NCI-H460 (cell line): ENCODE measurements around the gene SLC26A3. TPM values are rescaled to one million over a fixed set of nuclear protein-coding genes. Genes with fewer than 3 reads are reported as not detected.
A peak's percentile ranks its signal among the peaks of the same experiment; 100 is the strongest.

ENCODE experiments used
- DNase-seq: peaks from one replicate; pipeline ENCODE4 v3.0.0-alpha.2; 2016; ENCODE audit warnings: low read depth; ENCODE audit errors: extremely low read depth
- total RNA-seq: library from RNA; depleted of rRNA; stranded (reverse); fragments of >200 nt; shearing (Covaris generic); gene quantifications from 2 replicates; pipeline ENCODE4 v1.2.3, GENCODE V29; 2014; rRNA removed

Gene SLC26A3
- total RNA-seq, 1 experiment from 2014 or later = not detected

DNA sequence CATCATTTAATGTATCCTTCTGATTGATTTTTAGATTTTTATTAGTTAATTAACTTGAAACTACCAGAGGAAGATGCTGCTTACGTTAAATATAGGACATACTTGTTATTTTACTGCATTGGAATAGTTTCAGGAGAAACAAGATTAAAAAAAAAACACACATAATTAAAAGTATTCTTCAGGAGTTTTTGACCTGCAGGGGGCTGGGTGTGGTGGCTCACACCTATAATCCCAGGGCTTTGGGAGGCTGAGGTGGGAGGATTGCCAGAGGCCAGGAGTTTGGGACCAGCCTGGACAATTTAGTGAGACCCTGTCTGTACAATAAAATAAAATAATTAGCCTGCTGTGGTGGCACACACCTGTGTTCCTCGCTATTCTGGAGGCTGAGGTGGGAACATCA is 48.4 kb downstream of the SLC26A3 start:
- no peak for DNase-seq

GRCh38 chr7:107751113-107751512 is 51.9 kb downstream of the SLC26A3 start:
- no peak for DNase-seq

DNA sequence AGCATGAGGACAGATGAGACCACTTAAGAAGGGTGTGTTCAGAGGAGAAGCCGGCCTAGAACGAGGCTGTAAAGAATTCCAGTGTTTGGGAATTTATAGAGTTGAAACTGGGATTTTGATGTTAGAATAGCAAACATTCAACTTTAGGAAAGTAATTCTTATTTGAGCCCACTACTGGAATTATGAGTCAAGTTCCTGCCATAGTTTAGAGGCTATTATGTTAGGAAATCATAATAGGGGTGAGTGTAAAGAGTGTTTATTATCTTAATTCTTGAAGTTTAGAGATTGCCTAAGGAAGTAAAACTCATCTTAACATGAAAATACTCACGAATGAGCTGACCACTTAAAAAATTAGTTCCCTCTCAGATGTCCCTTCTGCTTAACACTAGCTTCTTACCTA is 57.0 kb downstream of the SLC26A3 start:
- DNase-seq = no peak

DNA sequence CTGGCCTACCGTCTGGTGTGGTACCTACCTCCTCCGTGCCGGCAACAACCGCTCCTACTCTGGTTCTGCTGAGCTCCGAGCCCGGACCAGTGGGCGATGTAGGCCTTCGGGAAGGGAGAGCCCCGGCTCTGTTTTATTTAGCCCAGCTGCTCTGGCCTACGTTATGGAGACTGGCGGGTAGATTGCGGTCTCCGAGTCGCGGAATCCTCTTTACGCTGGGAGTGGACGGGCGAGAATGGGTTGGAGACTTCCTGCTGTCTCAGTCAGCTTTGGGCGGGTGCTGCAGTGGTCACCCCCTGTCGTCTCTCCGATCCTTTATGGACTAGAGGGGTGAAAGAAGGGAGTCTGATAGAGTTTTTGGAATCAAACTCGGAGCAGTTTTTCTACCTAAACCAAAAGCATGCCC is 58.7 kb downstream of the SLC26A3 start:
- DNase-seq = no peak

DNA sequence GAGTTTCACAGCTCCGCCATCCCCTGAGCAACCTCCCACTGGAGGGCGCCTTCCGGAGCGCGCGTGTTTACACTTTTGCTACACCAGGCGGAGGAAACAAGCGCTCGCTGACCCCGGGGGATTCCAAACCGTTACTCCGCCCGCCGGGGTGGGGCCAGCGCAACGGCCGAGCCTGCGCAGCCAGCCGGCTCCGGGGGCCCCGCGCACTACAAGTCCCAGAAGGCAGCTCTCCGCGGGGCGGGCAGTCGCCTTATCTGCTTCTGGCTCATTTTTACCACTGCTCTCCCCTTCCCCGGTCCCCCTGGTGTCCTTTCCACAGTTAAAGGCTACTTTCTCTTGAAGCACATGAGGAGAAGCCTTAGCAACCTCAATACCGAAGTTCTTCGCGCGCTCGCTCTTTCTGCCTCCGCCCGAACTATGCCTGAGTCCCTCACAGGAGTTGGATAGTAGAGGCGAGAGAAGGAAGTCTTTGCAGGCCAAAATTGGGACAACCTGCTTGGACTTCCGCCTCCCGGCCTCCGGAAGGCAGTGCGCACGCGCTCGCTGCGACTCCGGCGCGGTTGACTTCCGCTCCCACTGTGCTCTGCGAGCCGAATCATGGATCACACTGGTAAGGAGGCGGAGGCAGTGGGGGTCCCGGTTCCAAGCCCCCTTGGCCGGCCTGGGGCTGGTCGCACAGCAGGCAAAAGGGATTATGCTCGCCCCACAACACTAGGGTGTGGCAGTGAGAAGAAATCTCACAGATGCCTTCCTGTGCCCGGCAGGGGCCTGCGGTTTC is 59.3 kb downstream of the SLC26A3 start, which contains the start of gene CBLL1:
CBLL1 (plus strand) TSS at position 576 of the 778 bp plus-strand sequence; CDS start at position 598, 22 bp downstream.
- DNase-seq = peak; percentile 93

- no peak for DNase-seq
These were observed 60.1 kb downstream of the SLC26A3 start for GRCh38 chr7:107742678-107743566.

DNA sequence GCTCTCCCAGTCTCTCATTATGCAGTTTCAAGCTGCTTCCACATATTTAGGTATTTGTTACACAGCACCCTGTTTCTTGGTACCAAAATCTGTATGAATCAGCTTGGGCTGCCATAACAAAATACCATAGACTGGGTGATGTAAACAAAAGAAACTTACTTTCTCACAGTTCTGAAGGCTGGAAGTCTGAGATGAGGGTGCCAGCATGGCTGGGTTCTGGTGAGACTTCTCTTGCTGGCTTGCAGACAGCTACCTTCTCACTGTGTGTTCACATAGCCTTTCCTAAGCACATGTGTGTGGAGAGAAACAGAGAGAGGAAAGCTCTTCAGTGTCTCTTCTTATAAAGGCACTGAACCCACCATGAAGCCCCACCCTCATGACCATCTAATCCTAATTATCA is 74.7 kb downstream of the SLC26A3 start:
- DNase-seq = no peak

DNA sequence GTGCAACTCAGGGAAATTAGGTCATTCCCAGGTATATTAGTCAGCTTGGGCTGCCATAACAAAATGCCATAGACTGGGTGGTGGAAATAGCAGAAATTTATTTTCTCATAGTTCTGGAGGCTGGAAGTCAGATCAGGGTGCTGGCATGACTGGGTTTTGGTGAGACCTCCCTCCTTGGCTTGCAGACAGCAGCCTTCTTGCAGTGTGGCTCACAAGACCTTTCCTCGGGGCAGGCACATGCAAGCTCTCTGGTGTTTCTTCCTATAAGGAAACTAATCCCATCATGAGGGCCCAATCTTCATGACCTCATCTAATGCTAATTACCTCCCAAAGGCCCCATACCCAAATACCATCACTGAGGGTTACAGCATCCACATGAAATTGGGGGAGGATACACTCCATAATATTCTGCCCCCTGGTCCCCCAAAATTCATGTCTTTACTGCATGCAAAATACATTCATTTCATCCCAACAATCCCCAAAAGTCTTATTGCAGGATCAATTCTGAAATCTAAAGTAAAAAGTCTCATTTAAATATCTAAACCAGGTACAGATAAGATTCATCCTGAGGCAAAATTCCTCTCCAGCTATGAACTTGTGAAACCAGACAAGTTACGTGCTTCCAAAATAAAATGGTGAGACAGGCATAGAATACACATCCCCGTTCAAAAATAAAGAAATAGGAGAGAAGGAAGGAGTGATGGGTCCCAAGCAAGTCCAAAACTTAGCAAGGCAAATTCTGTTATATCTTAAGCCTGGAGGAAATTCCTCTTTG is 76.5 kb downstream of the SLC26A3 start:
- no peak for DNase-seq

DNA sequence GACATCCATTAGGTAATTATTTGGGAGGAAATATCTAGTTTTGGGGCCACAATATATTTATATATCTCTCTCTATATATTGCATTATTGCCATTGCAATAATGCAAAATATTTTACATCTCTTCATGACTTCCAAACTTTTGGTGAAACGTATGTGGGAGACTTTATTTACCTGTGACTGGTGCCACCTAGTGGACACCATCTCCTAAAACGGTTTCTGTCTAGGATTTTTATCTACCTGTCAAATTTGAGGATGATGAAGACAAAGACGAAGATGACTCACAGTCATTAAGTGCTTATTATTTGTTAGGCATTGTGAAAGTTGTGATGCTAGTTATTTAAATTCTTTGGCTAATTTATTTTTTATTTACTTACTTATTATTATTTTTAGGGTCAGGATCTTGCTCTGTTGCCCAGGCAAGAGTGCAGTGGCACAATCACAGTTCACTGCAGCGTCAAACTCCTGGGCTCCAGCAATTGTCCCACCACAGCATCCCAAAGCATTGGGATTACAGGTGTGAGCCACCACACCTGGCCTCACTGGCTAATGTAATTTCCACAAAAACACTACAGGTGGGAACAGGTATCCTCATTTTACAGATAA is 77.8 kb downstream of the SLC26A3 start:
- peak; percentile 50 for DNase-seq

GRCh38 chr7:107723255-107723654 is 79.8 kb downstream of the SLC26A3 start:
- no peak for DNase-seq

DNA sequence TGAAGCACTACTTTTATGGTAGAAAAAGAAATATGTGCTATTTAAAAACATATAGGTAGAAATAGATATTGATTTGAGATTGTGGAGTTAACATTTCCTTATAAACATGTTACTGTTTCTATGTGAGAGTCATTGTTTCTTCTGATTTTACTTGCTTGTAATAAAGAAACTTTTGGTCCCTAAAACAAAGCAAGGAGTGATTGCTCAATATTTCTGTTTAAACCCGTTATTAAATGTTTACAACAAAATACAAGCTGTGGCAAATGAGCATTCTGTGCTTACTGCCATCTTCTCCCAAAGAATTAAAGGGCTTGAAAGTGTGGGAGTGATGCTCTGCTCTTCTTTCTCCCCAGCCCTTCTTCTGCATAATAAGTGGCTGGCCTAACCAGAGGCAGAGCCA is 81.7 kb downstream of the SLC26A3 start:
- DNase-seq = no peak

DNA sequence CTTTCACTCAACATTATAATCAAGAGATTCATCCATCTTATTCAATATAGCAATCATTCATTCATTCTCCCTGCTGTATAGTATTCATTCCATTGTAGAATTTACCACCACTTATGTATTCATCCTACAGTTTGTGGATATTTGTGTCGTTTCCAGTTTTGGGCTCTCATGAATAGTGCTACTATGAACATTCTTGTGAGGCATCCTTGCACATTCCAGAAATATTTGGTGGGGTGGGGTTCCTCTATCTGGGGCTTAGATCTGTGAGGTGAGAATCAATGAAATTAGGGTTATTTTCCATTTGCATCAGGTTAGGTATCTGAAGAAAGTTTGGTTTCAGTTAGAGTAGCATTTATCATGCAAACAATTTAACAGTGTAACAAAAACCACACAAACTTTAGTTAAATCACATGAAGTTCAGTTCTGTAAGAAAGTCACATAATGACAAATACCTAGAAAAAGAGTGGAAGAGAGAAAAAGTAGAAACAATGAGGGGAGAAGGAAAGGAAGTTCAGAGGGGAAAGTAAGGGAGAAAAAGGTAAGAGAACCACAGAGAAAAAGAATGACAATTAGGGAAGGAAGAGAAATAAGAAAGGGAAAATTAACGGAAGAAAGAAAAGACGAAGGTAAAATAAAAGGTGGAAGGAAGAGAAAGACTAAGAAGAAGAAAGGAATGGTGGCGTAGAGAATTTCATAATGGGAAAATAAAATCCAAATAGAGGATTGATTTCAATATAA is 84.4 kb downstream of the SLC26A3 start:
- no peak for DNase-seq

DNA sequence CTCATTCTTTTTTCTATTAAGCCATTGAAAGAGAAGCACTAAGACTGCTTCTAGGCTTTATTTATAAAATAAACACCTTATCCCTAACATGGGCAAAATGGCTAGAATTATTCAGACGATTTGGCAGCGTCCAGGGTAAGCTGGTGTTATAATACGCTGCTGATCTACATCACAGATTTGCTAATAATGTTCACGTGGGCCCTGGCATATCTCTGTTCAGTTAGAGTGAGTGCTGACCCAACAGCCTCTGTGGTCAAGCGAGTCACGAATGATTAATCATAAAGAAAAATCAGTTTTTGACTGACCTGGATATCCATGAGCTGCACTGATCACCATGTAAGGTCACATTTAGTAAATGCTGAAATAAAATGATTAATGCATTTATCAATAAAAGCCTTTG is 87.5 kb downstream of the SLC26A3 start:
- DNase-seq = no peak

Other genes starting within 250 kb of the SLC26A3 start
- 56.3 and 70.0 TPM in 2 replicates for gene COG5, start 239.3 kb downstream of the SLC26A3 start, total RNA-seq
- gene DUS4L, start 239.3 kb downstream of the SLC26A3 start, total RNA-seq = 26.4 and 28.0 TPM in 2 replicates
- gene BCAP29, start 223.0 kb downstream of the SLC26A3 start, total RNA-seq = 58.4 and 67.2 TPM in 2 replicates
- gene SLC26A4, start 142.4 kb downstream of the SLC26A3 start, total RNA-seq = 0.22 and 0.35 TPM in 2 replicates
- 41.1 and 41.4 TPM in 2 replicates for gene CBLL1, start 59.1 kb downstream of the SLC26A3 start, total RNA-seq
- gene DLD, start 88.0 kb upstream of the SLC26A3 start, total RNA-seq = 113 and 145 TPM in 2 replicates
- gene LAMB1, start 199.9 kb upstream of the SLC26A3 start, total RNA-seq = 144 and 146 TPM in 2 replicates